Hematopoietic multipotent progenitor cell treated with erythropoietin and hydrocortisone succinate and interleukin-3 and kit ligand, for 15 days (in vitro differentiated cells): ENCODE data around the gene DLG2.
"Not testable (repeated sequence)": the region's sequence is repeated elsewhere in the genome, so short reads cannot be mapped to it uniquely, and the experiment has no call there.

Experiments used
- DNase-seq: peaks from one replicate; pipeline ENCODE4 v3.0.0-alpha.2; 2015; ENCODE audit warnings: low spot score

DLG2 gene

GRCh38 chr11:84993386-84993785 lies 633.8 kb downstream of the DLG2 start:
- DNase-seq = no peak

- no peak for DNase-seq
These were observed 637.0 kb downstream of the DLG2 start for GRCh38 chr11:84990141-84990540.

GRCh38 chr11:84987686-84988187 lies 639.4 kb downstream of the DLG2 start:
- not testable (repeated sequence) for DNase-seq

- no peak for DNase-seq
These were observed 645.8 kb downstream of the DLG2 start for GRCh38 chr11:84981301-84981700.

GRCh38 chr11:84969103-84969502 lies 658.0 kb downstream of the DLG2 start:
- DNase-seq = no peak

GRCh38 chr11:84965484-84965883 lies 661.7 kb downstream of the DLG2 start:
- DNase-seq = no peak

GRCh38 chr11:84963240-84963639 lies 663.9 kb downstream of the DLG2 start:
- DNase-seq = no peak

- DNase-seq = no peak
These were observed 665.1 kb downstream of the DLG2 start for GRCh38 chr11:84962018-84962417.

GRCh38 chr11:84958295-84958694 lies 668.8 kb downstream of the DLG2 start:
- DNase-seq = no peak

GRCh38 chr11:84950569-84951270 lies 676.4 kb downstream of the DLG2 start:
- no peak for DNase-seq

- no peak for DNase-seq
These were observed 679.1 kb downstream of the DLG2 start for GRCh38 chr11:84947970-84948580.

GRCh38 chr11:84947070-84947469 lies 680.1 kb downstream of the DLG2 start:
- DNase-seq = no peak

- no peak for DNase-seq
These were observed 696.3 kb downstream of the DLG2 start for GRCh38 chr11:84930863-84931262.

- DNase-seq = no peak
These were observed 697.4 kb downstream of the DLG2 start for GRCh38 chr11:84929738-84930137.

GRCh38 chr11:84924154-84924692 lies 702.9 kb downstream of the DLG2 start:
- DNase-seq = no peak

GRCh38 chr11:84923489-84923888 lies 703.7 kb downstream of the DLG2 start:
- no peak for DNase-seq

- DNase-seq = no peak
These were observed 704.3 kb downstream of the DLG2 start for GRCh38 chr11:84922836-84923235.

GRCh38 chr11:84922212-84922805 lies 704.8 kb downstream of the DLG2 start:
- DNase-seq = no peak

GRCh38 chr11:84914511-84914910 lies 712.6 kb downstream of the DLG2 start:
- DNase-seq = no peak

GRCh38 chr11:84909740-84910139 lies 717.4 kb downstream of the DLG2 start:
- no peak for DNase-seq

- DNase-seq = no peak
These were observed 720.1 kb downstream of the DLG2 start for GRCh38 chr11:84906995-84907394.

- DNase-seq = no peak
These were observed 721.7 kb downstream of the DLG2 start for GRCh38 chr11:84905411-84905810.

GRCh38 chr11:84902445-84902844 lies 724.7 kb downstream of the DLG2 start:
- DNase-seq = no peak
